ENCODE data around the gene GPD1L. TPM values are rescaled to one million over a fixed set of nuclear protein-coding genes. Genes with fewer than 3 reads are reported as not detected.

The GPD1L gene
- total and polyA plus RNA-seq, 2 of the 4 experiments (the other 2 are of a cell fraction): 3.9 to 7.9 TPM

DNA sequence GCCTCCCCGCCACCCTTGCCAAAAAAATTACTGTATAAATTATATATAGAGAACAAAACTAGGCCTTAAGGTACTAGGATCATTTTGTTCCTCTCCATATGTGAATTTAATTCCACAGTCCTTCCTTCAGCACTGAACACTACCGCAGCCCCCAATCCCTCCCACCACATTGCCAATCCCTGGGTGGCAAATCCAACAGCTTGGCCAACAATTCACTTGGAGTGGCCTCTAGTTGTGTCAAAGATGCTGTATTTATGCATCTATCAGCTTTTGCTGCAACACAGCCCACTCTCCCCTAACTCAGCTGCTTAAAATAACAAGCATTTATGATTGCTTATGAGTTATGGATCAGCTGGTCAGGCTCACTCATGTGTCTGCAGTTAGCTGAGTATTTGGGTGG is 18.6 kb downstream of the GPD1L start:
- H2BK20ac ChIP-seq (ENCODE audit: low read depth, low read length): no peak overlapping the region
- no peaks in the 10 kb centered on the region for H3K9me3 ChIP-seq (ENCODE audit: control insufficient read depth, insufficient read depth, low read length)
- H3K79me1 ChIP-seq (ENCODE audit: low read depth in 1 of 2, low read length in 2 of 2): no peaks in the 10 kb centered on the region; a peak in 1 of 4 replicates
- no TSS peak for BruUV-seq (replicated peaks)
- H4K5ac ChIP-seq (ENCODE audit: low read depth, low read length): no peak overlapping the region
- H3K9ac ChIP-seq (ENCODE audit: low read depth, low read length): no peak overlapping the region
- no peaks in the 10 kb centered on the region for H3K4me1 ChIP-seq (ENCODE audit: control insufficient read depth, insufficient read depth, low read length)
- no peak overlapping the region for H3K23ac ChIP-seq (ENCODE audit: low read depth, low read length)
- DNase-seq (no peak), ATAC-seq (ENCODE audit: low read depth) (no peak)
- H2BK120ac ChIP-seq (ENCODE audit: low read depth, low read length): no peak overlapping the region
- H3K14ac ChIP-seq (replicated peaks; ENCODE audit: low read depth, low read length): no peak overlapping the region
- no peak overlapping the region for H4K8ac ChIP-seq (ENCODE audit: low read depth in 2 of 2, low read length in 2 of 2)
- no peak overlapping the region for H3K4me3 ChIP-seq (ENCODE audit: insufficient read depth, low read depth, low read length)
- H3K4ac ChIP-seq (ENCODE audit: low read depth, low read length): no peak overlapping the region
- POLR2A ChIA-PET (ENCODE audit: unreplicated experiment): no interaction called here
- no peak overlapping the region for H2AK5ac ChIP-seq (ENCODE audit: low read depth, low read length)
- WGBS, 2 experiments (ENCODE audit: extremely low coverage in 2 of 2, insufficient read length in 1 of 2): 80% methylated on average over 1 of the region's 2 CpGs; no CpG with 5 or more reads in 1 of the 2 experiments
- no peak overlapping the region for H2BK15ac ChIP-seq (ENCODE audit: low read depth, low read length)
- TF ChIP-seq RAD21 (IDR thresholded peaks at IDR 0.05; ENCODE audit: low read length) (no peak), MAFK (IDR thresholded peaks at IDR 0.05; ENCODE audit: low read depth, low read length) (no peak), CTCF (conservative IDR thresholded peaks at IDR 0.05; ENCODE audit: low read depth, low read length) (no peak), SMC3 (IDR thresholded peaks at IDR 0.05; ENCODE audit: low read depth, low read length) (no peak), FOS (IDR thresholded peaks at IDR 0.05; ENCODE audit: low read depth, low read length) (no peak), NFE2L2 (IDR thresholded peaks at IDR 0.05; ENCODE audit: low read depth, low read length) (no peak), RCOR1 (IDR thresholded peaks at IDR 0.05; ENCODE audit: insufficient replicate concordance, low read length) (no peak), CHD1 (IDR thresholded peaks at IDR 0.05; ENCODE audit: low read depth, low read length) (no peak), RFX5 (IDR thresholded peaks at IDR 0.05; ENCODE audit: low read depth, low read length) (no peak), POLR2A (IDR thresholded peaks at IDR 0.05; ENCODE audit: low read depth, low read length) (no peak), CEBPB (IDR thresholded peaks at IDR 0.05; ENCODE audit: low read depth, low read length) (no peak), MAZ (IDR thresholded peaks at IDR 0.05; ENCODE audit: borderline replicate concordance, low read depth, low read length) (no peak), MXI1 (IDR thresholded peaks at IDR 0.05; ENCODE audit: borderline replicate concordance, low read depth, low read length) (no peak), BHLHE40 (IDR thresholded peaks at IDR 0.05; ENCODE audit: low read depth, low read length) (no peak)
- CTCF ChIA-PET: no interaction called here
- H3K9me1 ChIP-seq (ENCODE audit: insufficient read depth, low read length): no peaks in the 10 kb centered on the region; the same call in 1 of the 2 replicates
- H3K18ac ChIP-seq (ENCODE audit: low read depth, low read length): no peak overlapping the region
- no peak overlapping the region for H2AK9ac ChIP-seq (replicated peaks; ENCODE audit: low read depth, low read length, poor library complexity)
- dilution Hi-C loops (cut with HindIII; ENCODE audit: low sequenced_read_pairs, unreplicated experiment) (no loop called here), in situ Hi-C loops (cut with MboI; ENCODE audit: low sequenced_read_pairs) (loop anchor here (25.0 kb wide), 1 partner anchor 513 kb away; no protein-coding TSS in a partner anchor), intact Hi-C loops (cut with micrococcal nuclease) (no loop called here)
- no peak overlapping the region for H3K56ac ChIP-seq (ENCODE audit: extremely low read depth, insufficient read depth, low read length)
- H4K20me1 ChIP-seq (ENCODE audit: insufficient read depth, low read length): no peaks in the 10 kb centered on the region
- H3K27ac ChIP-seq (ENCODE audit: insufficient read depth, low read length): no peak overlapping the region
- H4K91ac ChIP-seq (ENCODE audit: insufficient read depth, low read depth, low read length): no peak overlapping the region
- no peaks in the 10 kb centered on the region for H3K36me3 ChIP-seq (ENCODE audit: control insufficient read depth, insufficient read depth, low read length)
- no peak overlapping the region for H2AFZ ChIP-seq (replicated peaks; ENCODE audit: low read length, poor library complexity)
- H3K4me2 ChIP-seq (ENCODE audit: low read depth, low read length): no peak overlapping the region
- H3K27me3 ChIP-seq (ENCODE audit: control insufficient read depth, insufficient read depth, low read length): no peaks in the 10 kb centered on the region
- no peak overlapping the region for H2BK5ac ChIP-seq (ENCODE audit: low read depth, low read length, poor library complexity, severe bottlenecking)
